HepG2 (cell line): ENCODE results near the gene TBC1D5. TPM values are rescaled to one million over a fixed set of nuclear protein-coding genes. Genes with fewer than 3 reads are reported as not detected.
A peak's percentile ranks its signal among the peaks of the same experiment; 100 is the strongest.

Source experiments
- ATF4 ChIP-seq, 2 experiments: fragments of 450-650 bp in 1 of 2; sonication (generic) in 1 of 2; formaldehyde crosslinking; IDR thresholded peaks; 2 replicates each; pipeline versions ENCODE4 v1.5.0 to v1.8.0; 2020 to 2022; ENCODE audit warnings: mild to moderate bottlenecking in 1 of 2, missing genetic modification reagents in 1 of 2
- DPF2 ChIP-seq: sonication (generic); formaldehyde crosslinking; IDR thresholded peaks from 2 replicates; pipeline ENCODE4 v1.4.0; 2020; ENCODE audit warnings: mild to moderate bottlenecking, low read depth, missing genetic modification reagents, borderline replicate concordance
- FOXA3 ChIP-seq: IDR thresholded peaks from 2 replicates; pipeline ENCODE4 v1.6.1; 2016; ENCODE audit warnings: missing genetic modification reagents, missing compliant biosample characterization
- GFI1 ChIP-seq: sonication (generic); formaldehyde crosslinking; IDR thresholded peaks from 2 replicates; pipeline ENCODE4 v1.5.0; 2020; ENCODE audit warnings: missing genetic modification reagents, mild to moderate bottlenecking, borderline replicate concordance
- HNRNPLL ChIP-seq: fragments of 200-400 bp; formaldehyde crosslinking; IDR thresholded peaks from 2 replicates; pipeline ENCODE4 v1.6.1; 2017; ENCODE audit warnings: mild to moderate bottlenecking, low read depth, low read length; ENCODE audit not compliant: poor library complexity, severe bottlenecking
- KAT8 ChIP-seq: IDR thresholded peaks from 2 replicates; pipeline ENCODE4 v1.6.1; 2016; ENCODE audit warnings: missing genetic modification reagents, missing compliant biosample characterization
- MAFF ChIP-seq: IDR thresholded peaks from 2 replicates; pipeline ENCODE4 v1.6.1; 2011; ENCODE audit warnings: low read depth, low read length, improper control_type of control experiment
- MATR3 ChIP-seq: sonication (generic); formaldehyde crosslinking; IDR thresholded peaks from 2 replicates; pipeline ENCODE4 v1.4.0; 2020; ENCODE audit warnings: missing genetic modification reagents
- MBD4 ChIP-seq: IDR thresholded peaks from 2 replicates; pipeline ENCODE4 v1.6.1; 2012; ENCODE audit warnings: low read length, inconsistent platforms, borderline replicate concordance
- NCOA2 ChIP-seq: sonication (generic); formaldehyde crosslinking; IDR thresholded peaks from 2 replicates; pipeline ENCODE4 v1.8.0; 2022; ENCODE audit warnings: inconsistent platforms
- PITX1 ChIP-seq: sonication (generic); formaldehyde crosslinking; IDR thresholded peaks from 2 replicates; pipeline ENCODE4 v1.5.1; 2020; ENCODE audit warnings: mild to moderate bottlenecking, missing genetic modification reagents
- PPARG ChIP-seq: conservative IDR thresholded peaks from 2 replicates; pipeline ENCODE4 v1.6.1; 2016; ENCODE audit warnings: missing biosample characterization, missing genetic modification reagents
- RARA ChIP-seq: IDR thresholded peaks from 2 replicates; pipeline ENCODE4 v1.6.1; 2016; ENCODE audit warnings: missing genetic modification reagents, missing compliant biosample characterization
- RERE ChIP-seq: IDR thresholded peaks from 2 replicates; pipeline ENCODE4 v1.6.1; 2016; ENCODE audit warnings: low read depth, missing genetic modification reagents, missing compliant biosample characterization
- SMYD3 ChIP-seq: sonication (generic); formaldehyde crosslinking; IDR thresholded peaks from 2 replicates; pipeline ENCODE4 v1.8.1; 2023; ENCODE audit warnings: mild to moderate bottlenecking, missing genetic modification reagents
- SNAPC2 ChIP-seq: sonication (generic); formaldehyde crosslinking; IDR thresholded peaks from 2 replicates; pipeline ENCODE4 v1.8.1; 2022; ENCODE audit warnings: mild to moderate bottlenecking, missing genetic modification reagents
- TBX2 ChIP-seq: sonication (generic); formaldehyde crosslinking; IDR thresholded peaks from 2 replicates; pipeline ENCODE4 v1.5.0; 2020; ENCODE audit warnings: missing genetic modification reagents, mild to moderate bottlenecking, borderline replicate concordance
- ZBTB20 ChIP-seq: sonication (generic); formaldehyde crosslinking; IDR thresholded peaks from 2 replicates; pipeline ENCODE4 v1.8.1; 2023; ENCODE audit warnings: missing genetic modification reagents, low read depth, mild to moderate bottlenecking, borderline replicate concordance
- ZIK1 ChIP-seq: sonication (generic); formaldehyde crosslinking; IDR thresholded peaks from 2 replicates; pipeline ENCODE4 v1.5.0; 2020; ENCODE audit warnings: mild to moderate bottlenecking, low read depth, missing genetic modification reagents, borderline replicate concordance
- ZMYM2 ChIP-seq: sonication (generic); formaldehyde crosslinking; IDR thresholded peaks from 2 replicates; pipeline ENCODE4 v1.8.0; 2022; ENCODE audit warnings: mild to moderate bottlenecking, missing genetic modification reagents
- ZNF234 ChIP-seq: sonication (generic); formaldehyde crosslinking; conservative IDR thresholded peaks from 2 replicates; pipeline ENCODE4 v1.5.1; 2020; ENCODE audit warnings: mild to moderate bottlenecking, missing genetic modification reagents
- ZNF3 ChIP-seq: IDR thresholded peaks from 2 replicates; pipeline ENCODE4 v1.7.0; 2017; ENCODE audit warnings: inconsistent platforms
- ZNF362 ChIP-seq: sonication (generic); formaldehyde crosslinking; IDR thresholded peaks from 2 replicates; pipeline ENCODE4 v1.4.0; 2020; ENCODE audit warnings: missing genetic modification reagents, mild to moderate bottlenecking, borderline replicate concordance
- ZNF549 ChIP-seq: sonication (generic); formaldehyde crosslinking; IDR thresholded peaks from 2 replicates; pipeline ENCODE4 v1.5.0; 2020; ENCODE audit warnings: missing genetic modification reagents
- ZSCAN29 ChIP-seq: sonication (generic); formaldehyde crosslinking; conservative IDR thresholded peaks from 2 replicates; pipeline ENCODE4 v1.4.0; 2020; ENCODE audit warnings: mild to moderate bottlenecking, missing genetic modification reagents
- polyA plus RNA-seq, 8 experiments: library from polyadenylated mRNA; depleted of rRNA in 3 of 8; stranded (reverse) in 7 of 8; unstranded in 1 of 8; fragments of >200 nt; fragmentation: Illumina TruSeq in 4 of 8; extraction: Trizol in 4 of 8; gene quantifications; 2 replicates each; pipeline versions ENCODE4 v1.2.1 to v1.2.3, GENCODE V29; 2011 to 2016; ENCODE audit warnings: low read depth in 4 of 8, missing spikeins in 1 of 8, mixed read lengths in 1 of 8; ENCODE audit not compliant: insufficient read depth in 1 of 8
- total RNA-seq, 5 experiments: library from RNA; depleted of rRNA; stranded (reverse); fragments of >200 nt; fragmentation: Illumina TruSeq; extraction: Trizol; gene quantifications; 2 replicates each; pipeline ENCODE4 v1.2.3, GENCODE V29; 2016; ENCODE audit warnings: low read depth in 1 of 5

TBC1D5 gene
- total and polyA plus RNA-seq, 2 of the 13 experiments (the other 11 are each of a cell fraction or from before 2014, with no cell fraction given) = 19.2 to 33.3 TPM

GRCh38 chr3:17420668-17421067 is 321.8 kb downstream of the TBC1D5 start (continued):
- no peak for TF ChIP-seq SMYD3 (CRISPR knock-in tag)
- TF ChIP-seq RARA (CRISPR knock-in tag) = peak; percentile 60
- peak; percentile 96 for TF ChIP-seq FOXA3 (CRISPR knock-in tag)
- TF ChIP-seq MBD4 = peak; percentile 88; the same call in 1 of the 2 replicates
- TF ChIP-seq GFI1 (CRISPR knock-in tag) = peak; percentile 44; the same call in 1 of the 2 replicates
- peak; percentile 86 for TF ChIP-seq ZNF3 (CRISPR knock-in tag)
- peak; percentile 49; the same call in 1 of the 2 replicates for TF ChIP-seq PITX1 (CRISPR knock-in tag)
- TF ChIP-seq HNRNPLL = no peak
- peak; percentile 52; the same call in 1 of the 2 replicates for TF ChIP-seq TBX2 (CRISPR knock-in tag)
- TF ChIP-seq ZSCAN29 = no peak
- no peak for TF ChIP-seq MATR3
- TF ChIP-seq ZNF234 (CRISPR knock-in tag) = no peak
- peak; percentile 38; the same call in 1 of the 2 replicates for TF ChIP-seq RERE (CRISPR knock-in tag)
- peak; percentile 72 for TF ChIP-seq MAFF
- peak; percentile 58; the same call in 1 of the 2 replicates for TF ChIP-seq NCOA2 (CRISPR knock-in tag)
- TF ChIP-seq ZBTB20 (CRISPR knock-in tag) = peak; percentile 86; the same call in 1 of the 2 replicates
- peak; percentile 77 for TF ChIP-seq PPARG (CRISPR knock-in tag)
- peak; percentile 64 for TF ChIP-seq KAT8
- TF ChIP-seq ZMYM2 = no peak
- 0 out of 2 replicates have a peak, but pooled peaks have one; percentile 48 for TF ChIP-seq DPF2 (CRISPR knock-in tag)
- peak in 1 of 2 experiments; percentile 53; a peak in 1 of 4 replicates for TF ChIP-seq ATF4 (CRISPR knock-in tag; IDR thresholded peaks at IDR 0.05)
- TF ChIP-seq ZNF362 (CRISPR knock-in tag) = peak; percentile 86
- peak; percentile 39; the same call in 1 of the 2 replicates for TF ChIP-seq SNAPC2 (CRISPR knock-in tag)
- no peak for TF ChIP-seq ZNF549 (CRISPR knock-in tag)
- TF ChIP-seq ZIK1 (CRISPR knock-in tag) = no peak
